ENCODE data around the gene OR2A14. TPM values are rescaled to one million over a fixed set of nuclear protein-coding genes. Genes with fewer than 3 reads are reported as not detected.

The OR2A14 gene
- total and polyA plus RNA-seq, 2 of the 4 experiments (the other 2 are of a cell fraction): not detected

DNA sequence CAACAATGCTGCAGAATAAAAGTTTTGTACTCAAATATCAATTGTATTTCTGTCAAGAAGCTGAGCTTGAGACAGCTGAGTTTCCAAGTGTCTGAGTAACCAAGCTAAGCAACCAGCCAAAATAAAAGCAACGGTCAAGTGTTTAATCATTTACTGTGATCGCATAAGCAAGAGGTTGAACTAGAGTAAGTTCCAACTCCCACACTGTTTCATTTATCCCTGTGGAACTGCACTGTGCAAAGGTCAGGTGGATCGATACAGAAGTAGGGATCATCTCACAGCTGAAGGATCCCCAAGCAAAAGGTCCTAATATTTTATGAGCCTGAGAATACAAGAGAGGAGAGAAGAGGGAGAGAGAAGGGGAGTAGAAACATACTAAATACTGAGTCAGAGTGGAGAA lies 21.4 kb downstream of the OR2A14 start:
- no peak overlapping the region for H3K4me2 ChIP-seq (ENCODE audit: low read depth, low read length)
- no peak overlapping the region for H3K14ac ChIP-seq (replicated peaks; ENCODE audit: low read depth, low read length)
- no peak overlapping the region for H3K4ac ChIP-seq (ENCODE audit: low read depth, low read length)
- H2AFZ ChIP-seq (replicated peaks; ENCODE audit: low read length, poor library complexity): no peak overlapping the region
- no peak overlapping the region for H4K91ac ChIP-seq (ENCODE audit: insufficient read depth, low read depth, low read length)
- no peak overlapping the region for H4K8ac ChIP-seq (ENCODE audit: low read depth in 2 of 2, low read length in 2 of 2)
- no peak overlapping the region for H3K27ac ChIP-seq (ENCODE audit: insufficient read depth, low read length)
- H3K9me1 ChIP-seq (ENCODE audit: insufficient read depth, low read length): no peaks in the 10 kb centered on the region
- ChIA-PET CTCF (no interaction called here), POLR2A (ENCODE audit: unreplicated experiment) (interaction anchor here (0.6 kb wide), 1 partner anchor 10 kb away, joined by 3 read pairs; no protein-coding TSS in a partner anchor)
- peaks cover 7% of the 10 kb centered on the region for H3K9me3 ChIP-seq (ENCODE audit: control insufficient read depth, insufficient read depth, low read length)
- in situ Hi-C loops (cut with MboI; ENCODE audit: low sequenced_read_pairs) (no loop called here), dilution Hi-C loops (cut with HindIII; ENCODE audit: low sequenced_read_pairs, unreplicated experiment) (no loop called here), intact Hi-C loops (cut with micrococcal nuclease) (no loop called here)
- H3K4me1 ChIP-seq (ENCODE audit: control insufficient read depth, insufficient read depth, low read length): no peaks in the 10 kb centered on the region
- no peak overlapping the region for H2BK15ac ChIP-seq (ENCODE audit: low read depth, low read length)
- TF ChIP-seq CHD1 (IDR thresholded peaks at IDR 0.05; ENCODE audit: low read depth, low read length): no peak
- TF ChIP-seq MAFK (IDR thresholded peaks at IDR 0.05; ENCODE audit: low read depth, low read length): no peak
- TF ChIP-seq MXI1 (IDR thresholded peaks at IDR 0.05; ENCODE audit: borderline replicate concordance, low read depth, low read length): no peak
- no peak for TF ChIP-seq MAZ (IDR thresholded peaks at IDR 0.05; ENCODE audit: borderline replicate concordance, low read depth, low read length)
- TF ChIP-seq POLR2A (IDR thresholded peaks at IDR 0.05; ENCODE audit: low read depth, low read length): no peak
- TF ChIP-seq, protein P1, sequence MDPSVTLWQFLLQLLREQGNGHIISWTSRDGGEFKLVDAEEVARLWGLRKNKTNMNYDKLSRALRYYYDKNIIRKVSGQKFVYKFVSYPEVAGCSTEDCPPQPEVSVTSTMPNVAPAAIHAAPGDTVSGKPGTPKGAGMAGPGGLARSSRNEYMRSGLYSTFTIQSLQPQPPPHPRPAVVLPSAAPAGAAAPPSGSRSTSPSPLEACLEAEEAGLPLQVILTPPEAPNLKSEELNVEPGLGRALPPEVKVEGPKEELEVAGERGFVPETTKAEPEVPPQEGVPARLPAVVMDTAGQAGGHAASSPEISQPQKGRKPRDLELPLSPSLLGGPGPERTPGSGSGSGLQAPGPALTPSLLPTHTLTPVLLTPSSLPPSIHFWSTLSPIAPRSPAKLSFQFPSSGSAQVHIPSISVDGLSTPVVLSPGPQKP (IDR thresholded peaks at IDR 0.05; ENCODE audit: borderline replicate concordance, low read depth, low read length): no peak
- no peak for TF ChIP-seq CEBPB (IDR thresholded peaks at IDR 0.05; ENCODE audit: low read depth, low read length)
- no peak for TF ChIP-seq RCOR1 (IDR thresholded peaks at IDR 0.05; ENCODE audit: insufficient replicate concordance, low read length)
- TF ChIP-seq NFE2L2 (IDR thresholded peaks at IDR 0.05; ENCODE audit: low read depth, low read length): no peak
- TF ChIP-seq, protein P2, sequence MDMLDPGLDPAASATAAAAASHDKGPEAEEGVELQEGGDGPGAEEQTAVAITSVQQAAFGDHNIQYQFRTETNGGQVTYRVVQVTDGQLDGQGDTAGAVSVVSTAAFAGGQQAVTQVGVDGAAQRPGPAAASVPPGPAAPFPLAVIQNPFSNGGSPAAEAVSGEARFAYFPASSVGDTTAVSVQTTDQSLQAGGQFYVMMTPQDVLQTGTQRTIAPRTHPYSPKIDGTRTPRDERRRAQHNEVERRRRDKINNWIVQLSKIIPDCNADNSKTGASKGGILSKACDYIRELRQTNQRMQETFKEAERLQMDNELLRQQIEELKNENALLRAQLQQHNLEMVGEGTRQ (IDR thresholded peaks at IDR 0.05; ENCODE audit: low read depth, low read length): no peak
- no peak for TF ChIP-seq RAD21 (IDR thresholded peaks at IDR 0.05; ENCODE audit: low read length)
- TF ChIP-seq RFX5 (IDR thresholded peaks at IDR 0.05; ENCODE audit: low read depth, low read length): no peak
- TF ChIP-seq BHLHE40 (IDR thresholded peaks at IDR 0.05; ENCODE audit: low read depth, low read length): no peak
- TF ChIP-seq SMC3 (IDR thresholded peaks at IDR 0.05; ENCODE audit: low read depth, low read length): no peak
- no peak for TF ChIP-seq FOS (IDR thresholded peaks at IDR 0.05; ENCODE audit: low read depth, low read length)
- TF ChIP-seq, protein P3, sequence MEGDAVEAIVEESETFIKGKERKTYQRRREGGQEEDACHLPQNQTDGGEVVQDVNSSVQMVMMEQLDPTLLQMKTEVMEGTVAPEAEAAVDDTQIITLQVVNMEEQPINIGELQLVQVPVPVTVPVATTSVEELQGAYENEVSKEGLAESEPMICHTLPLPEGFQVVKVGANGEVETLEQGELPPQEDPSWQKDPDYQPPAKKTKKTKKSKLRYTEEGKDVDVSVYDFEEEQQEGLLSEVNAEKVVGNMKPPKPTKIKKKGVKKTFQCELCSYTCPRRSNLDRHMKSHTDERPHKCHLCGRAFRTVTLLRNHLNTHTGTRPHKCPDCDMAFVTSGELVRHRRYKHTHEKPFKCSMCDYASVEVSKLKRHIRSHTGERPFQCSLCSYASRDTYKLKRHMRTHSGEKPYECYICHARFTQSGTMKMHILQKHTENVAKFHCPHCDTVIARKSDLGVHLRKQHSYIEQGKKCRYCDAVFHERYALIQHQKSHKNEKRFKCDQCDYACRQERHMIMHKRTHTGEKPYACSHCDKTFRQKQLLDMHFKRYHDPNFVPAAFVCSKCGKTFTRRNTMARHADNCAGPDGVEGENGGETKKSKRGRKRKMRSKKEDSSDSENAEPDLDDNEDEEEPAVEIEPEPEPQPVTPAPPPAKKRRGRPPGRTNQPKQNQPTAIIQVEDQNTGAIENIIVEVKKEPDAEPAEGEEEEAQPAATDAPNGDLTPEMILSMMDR (conservative IDR thresholded peaks at IDR 0.05; ENCODE audit: low read depth, low read length): no peak
- H4K20me1 ChIP-seq (ENCODE audit: insufficient read depth, low read length): no peaks in the 10 kb centered on the region
- H3K36me3 ChIP-seq (ENCODE audit: control insufficient read depth, insufficient read depth, low read length): no peaks in the 10 kb centered on the region
- H2AK5ac ChIP-seq (ENCODE audit: low read depth, low read length): no peak overlapping the region
- H2BK5ac ChIP-seq (ENCODE audit: low read depth, low read length, poor library complexity, severe bottlenecking): no peak overlapping the region
- no peak overlapping the region for H2BK120ac ChIP-seq (ENCODE audit: low read depth, low read length)
- no CpG with 5 or more reads among the region's 3 CpGs for WGBS, 2 experiments (ENCODE audit: extremely low coverage in 2 of 2, insufficient read length in 1 of 2)
- H3K9ac ChIP-seq (ENCODE audit: low read depth, low read length): no peak overlapping the region
- H3K18ac ChIP-seq (ENCODE audit: low read depth, low read length): no peak overlapping the region
- H3K27me3 ChIP-seq (ENCODE audit: control insufficient read depth, insufficient read depth, low read length): no peaks in the 10 kb centered on the region
- no TSS peak for BruUV-seq (replicated peaks)
- H2BK20ac ChIP-seq (ENCODE audit: low read depth, low read length): no peak overlapping the region
- no peak overlapping the region for H3K23ac ChIP-seq (ENCODE audit: low read depth, low read length)
- DNase-seq (no peak), ATAC-seq (ENCODE audit: low read depth) (no peak)
- H3K79me1 ChIP-seq (ENCODE audit: low read depth in 1 of 2, low read length in 2 of 2): no peaks in the 10 kb centered on the region
- H3K4me3 ChIP-seq (ENCODE audit: insufficient read depth, low read depth, low read length): no peak overlapping the region
- no peak overlapping the region for H2AK9ac ChIP-seq (replicated peaks; ENCODE audit: low read depth, low read length, poor library complexity)
- H3K56ac ChIP-seq (ENCODE audit: extremely low read depth, insufficient read depth, low read length): no peak overlapping the region
- H4K5ac ChIP-seq (ENCODE audit: low read depth, low read length): no peak overlapping the region
